Mesangial cell (primary cell): ENCODE measurements around the gene BAD. TPM values are rescaled to one million over a fixed set of nuclear protein-coding genes. Genes with fewer than 3 reads are reported as not detected.

Experiments used
- total RNA-seq: library from RNA; depleted of rRNA; stranded (reverse); fragments of >200 nt; gene quantifications from 2 replicates; pipeline ENCODE4 v1.2.3, GENCODE V29; 2015

Gene BAD
- 95.5 and 114 TPM in 2 replicates for total RNA-seq

GRCh38 chr11:64284048-64284961 is at the start of gene BAD:
Gene BAD (minus strand): TSS chr11:64284665. CDS start chr11:64284368, 297 bp downstream.

DNA sequence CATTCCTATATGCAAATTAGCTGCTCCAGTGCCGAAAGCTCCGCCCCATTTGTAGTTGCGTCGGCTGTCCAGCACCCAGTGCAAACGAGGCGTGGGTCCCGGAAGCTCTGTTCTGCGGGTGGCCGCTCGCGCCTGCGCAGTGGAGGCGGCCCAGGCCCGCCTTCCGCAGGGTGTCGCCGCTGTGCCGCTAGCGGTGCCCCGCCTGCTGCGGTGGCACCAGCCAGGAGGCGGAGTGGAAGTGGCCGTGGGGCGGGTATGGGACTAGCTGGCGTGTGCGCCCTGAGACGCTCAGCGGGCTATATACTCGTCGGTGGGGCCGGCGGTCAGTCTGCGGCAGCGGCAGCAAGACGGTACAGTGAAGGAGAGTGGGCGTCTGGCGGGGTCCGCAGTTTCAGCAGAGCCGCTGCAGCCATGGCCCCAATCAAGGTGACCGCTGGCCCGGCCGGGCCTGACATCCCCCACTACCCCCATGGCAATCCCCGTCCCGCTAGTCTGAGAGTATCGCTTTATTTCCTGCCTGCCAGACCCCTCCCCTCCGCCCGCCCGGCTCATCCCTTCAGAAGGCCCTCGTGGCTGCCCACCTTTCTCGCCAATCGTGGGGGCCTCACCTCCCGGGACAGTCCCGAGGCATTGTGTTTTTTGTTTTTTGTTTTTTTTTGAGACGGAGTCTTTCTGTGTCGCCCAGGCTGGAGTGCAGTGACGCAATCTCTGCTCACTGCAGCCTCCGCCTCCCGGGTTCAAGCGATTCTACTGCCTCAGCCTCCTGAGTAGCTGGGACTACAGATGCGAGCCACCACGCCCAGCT is 33.7 kb upstream of the BAD start, which contains the start of gene PRDX5:
Gene PRDX5, plus strand, starts transcription at position 161 of the 805 bp plus-strand sequence. Its CDS starts 95 bp downstream, at position 256.

DNA sequence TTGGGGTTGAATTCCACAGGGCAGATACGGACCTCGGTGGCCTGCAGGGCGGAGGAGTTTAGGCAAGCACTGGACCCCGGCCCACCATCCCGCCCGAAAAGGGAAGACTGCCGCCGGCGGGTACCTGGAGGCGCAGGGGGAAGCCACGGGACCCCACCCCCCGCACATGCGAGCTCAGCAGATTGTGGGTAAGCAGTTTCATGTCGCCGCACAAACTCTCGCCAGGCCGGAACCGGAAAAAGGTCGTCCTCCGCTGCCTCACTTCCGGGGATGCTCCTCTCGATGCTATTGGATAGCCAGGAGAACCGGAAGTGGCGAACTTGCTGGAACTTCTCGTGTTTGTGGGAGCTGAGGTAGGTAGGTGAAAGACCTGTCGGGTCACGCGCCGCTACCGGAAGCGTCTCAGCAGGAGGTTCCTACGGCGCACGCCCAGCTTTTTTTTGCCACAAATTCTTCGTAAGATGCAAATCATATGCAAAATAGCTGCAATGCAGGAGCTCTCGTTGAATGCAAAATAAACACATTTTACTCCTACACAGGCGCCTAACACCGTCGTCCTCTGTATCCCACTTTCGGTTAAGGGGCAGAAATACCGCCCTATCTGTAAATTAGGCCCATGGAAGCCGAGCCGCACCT is 33.0 kb upstream of the BAD start, which contains the start of gene TRMT112:
Gene TRMT112, minus strand, starts transcription at position 235 of the 636 bp plus-strand sequence. Its CDS starts 33 bp downstream, at position 202.

GRCh38 chr11:64305075-64305690 is 20.7 kb upstream of the BAD start, which contains the start of gene ESRRA:
Gene ESRRA (plus strand): TSS chr11:64305524. CDS start chr11:64307180, 1,656 bp downstream.

DNA sequence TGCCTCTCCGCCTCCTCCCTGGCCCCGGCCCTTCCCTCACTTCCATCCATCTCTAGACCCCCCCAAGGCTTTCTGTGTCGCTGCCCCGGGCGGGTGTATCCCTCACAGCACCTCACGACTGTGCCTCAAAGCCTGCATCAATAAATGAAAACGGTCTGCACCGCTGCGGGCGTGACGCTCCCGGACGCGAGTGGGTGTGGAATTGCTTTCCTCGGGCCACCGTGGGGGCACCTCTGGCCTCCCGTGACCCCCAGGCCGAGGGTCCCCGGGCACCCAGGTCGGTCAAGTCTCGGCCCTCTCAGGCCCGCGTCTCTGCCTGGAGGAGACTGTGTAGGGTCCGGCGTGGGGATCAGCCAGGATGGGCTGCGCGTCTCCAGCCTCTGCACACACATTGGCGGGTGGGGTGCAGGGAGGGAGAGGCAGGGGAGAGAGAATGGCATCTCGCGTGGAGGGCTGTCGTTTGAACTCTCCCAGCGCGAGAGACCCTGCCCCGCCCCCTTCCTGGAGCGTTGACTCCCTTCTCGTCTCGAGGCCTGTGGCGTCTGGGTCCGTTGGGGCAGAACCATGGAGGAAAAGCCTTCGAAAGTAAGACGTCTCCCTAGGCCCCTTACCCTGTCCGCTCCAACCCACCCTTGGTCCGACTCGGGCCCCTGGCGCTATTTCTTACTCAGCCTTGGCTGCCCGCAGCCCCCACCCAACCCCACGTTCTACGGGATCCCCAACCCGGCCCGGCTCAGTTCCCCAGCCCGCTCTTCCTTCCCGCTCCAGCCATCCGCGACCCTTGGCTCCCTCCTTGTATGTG is 15.6 kb upstream of the BAD start, which contains the start of gene CATSPERZ:
Gene CATSPERZ, plus strand, starts transcription at position 512 of the 802 bp plus-strand sequence. Its CDS starts 53 bp downstream, at position 565.

GRCh38 chr11:64291262-64291751 is 6.8 kb upstream of the BAD start, which contains the start of gene KCNK4:
Gene KCNK4 (plus strand): TSS chr11:64291302. CDS start chr11:64293019, 1,717 bp downstream.

DNA sequence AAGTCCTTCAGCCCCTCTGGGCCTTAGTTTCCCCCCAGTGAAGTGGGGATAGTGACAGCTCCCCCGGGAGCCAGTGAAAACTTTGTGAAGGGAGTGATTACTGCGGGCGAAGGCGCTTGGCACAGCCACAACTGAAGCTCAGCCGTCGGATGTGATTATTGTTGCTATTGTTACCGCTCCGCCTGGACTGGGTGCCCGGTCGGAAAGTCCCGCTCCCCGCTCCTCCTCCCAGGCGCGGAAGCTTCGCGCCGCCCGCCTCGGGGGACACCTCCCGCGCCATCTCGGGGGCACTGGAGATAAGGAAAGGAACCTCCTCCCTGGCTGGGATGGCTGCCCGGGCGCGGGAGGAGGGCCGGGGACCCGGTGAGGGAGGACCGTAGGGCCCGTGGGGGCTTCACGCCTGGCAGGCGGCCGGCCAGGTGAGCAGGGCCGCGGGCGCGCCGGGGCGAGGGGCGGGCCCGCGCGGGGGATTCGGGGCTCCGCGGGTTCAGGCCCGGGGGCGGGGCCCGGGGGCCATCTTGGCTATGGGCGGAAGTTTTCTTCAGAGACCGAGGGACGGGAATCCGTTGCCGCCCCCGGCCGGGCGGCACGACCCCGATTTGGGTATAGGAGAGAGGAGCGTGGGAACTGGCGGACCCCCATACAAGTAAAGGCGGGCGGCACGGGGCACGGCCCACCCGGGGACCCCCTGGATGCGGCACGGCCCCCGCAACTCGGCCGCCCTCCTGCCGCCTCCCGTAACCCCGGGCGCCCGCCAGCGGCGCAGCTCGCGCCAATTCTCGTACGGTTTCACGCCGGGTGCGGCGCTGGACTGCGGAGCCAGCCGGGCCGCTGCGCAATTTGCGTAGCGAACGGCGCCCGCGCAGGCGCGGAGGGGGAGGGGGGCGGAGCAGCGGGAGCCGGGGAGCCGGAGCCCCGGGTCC is 758 bp upstream of the BAD start, which contains the start of gene GPR137:
Gene GPR137, plus strand, starts transcription at position 887 of the 923 bp plus-strand sequence. CDS start 677 bp downstream, outside the sequence.

GRCh38 chr11:64251016-64251752 is 33.3 kb downstream of the BAD start, which contains the start of gene PLCB3:
Gene PLCB3 (plus strand): TSS chr11:64251530. CDS start chr11:64251650, 120 bp downstream.

DNA sequence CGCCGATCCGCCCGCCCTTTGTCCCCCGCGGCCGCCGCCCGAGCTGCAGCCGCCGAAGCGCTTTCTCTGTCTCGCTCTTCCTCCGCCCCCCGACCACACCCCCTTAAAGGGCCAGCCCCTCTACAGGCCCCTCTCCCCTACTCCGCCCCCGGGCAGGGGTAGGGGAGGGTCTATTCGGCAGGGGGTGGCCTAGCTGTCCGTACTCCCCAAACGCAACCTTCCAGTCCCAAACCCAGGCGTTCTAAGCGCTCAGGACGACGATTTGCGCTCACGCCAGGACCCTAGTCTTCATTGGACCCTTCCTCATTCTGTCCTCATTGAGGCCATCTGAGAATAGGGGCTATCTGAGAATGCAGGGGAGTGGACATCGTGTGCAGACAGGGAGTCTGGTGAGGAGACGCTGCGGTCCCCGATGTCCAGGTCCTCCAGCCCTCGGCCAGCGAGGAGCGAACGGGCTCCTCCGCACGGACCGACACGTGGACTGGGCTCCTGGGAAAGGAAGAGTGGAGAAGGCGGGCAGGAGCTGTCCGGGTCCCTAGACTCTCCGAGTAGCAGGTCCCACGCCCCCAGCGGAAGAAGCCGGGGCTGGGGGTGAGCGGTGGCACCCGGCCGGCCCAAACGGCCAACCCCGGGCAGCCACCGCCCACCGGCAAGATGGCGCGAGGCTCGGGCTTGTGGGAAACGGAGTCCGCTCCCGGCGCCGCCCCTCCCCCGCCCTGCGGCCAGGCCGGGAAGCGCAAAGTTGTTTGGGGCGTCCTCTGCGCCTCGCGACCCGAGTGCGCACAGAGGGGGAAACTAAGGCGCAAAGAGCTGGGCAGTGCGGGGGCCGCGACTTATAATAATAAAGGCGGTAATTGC is 37.4 kb downstream of the BAD start, which contains the start of gene PPP1R14B:
Gene PPP1R14B, minus strand, starts transcription at position 73 of the 858 bp plus-strand sequence. CDS start 270 bp downstream, outside the sequence.

DNA sequence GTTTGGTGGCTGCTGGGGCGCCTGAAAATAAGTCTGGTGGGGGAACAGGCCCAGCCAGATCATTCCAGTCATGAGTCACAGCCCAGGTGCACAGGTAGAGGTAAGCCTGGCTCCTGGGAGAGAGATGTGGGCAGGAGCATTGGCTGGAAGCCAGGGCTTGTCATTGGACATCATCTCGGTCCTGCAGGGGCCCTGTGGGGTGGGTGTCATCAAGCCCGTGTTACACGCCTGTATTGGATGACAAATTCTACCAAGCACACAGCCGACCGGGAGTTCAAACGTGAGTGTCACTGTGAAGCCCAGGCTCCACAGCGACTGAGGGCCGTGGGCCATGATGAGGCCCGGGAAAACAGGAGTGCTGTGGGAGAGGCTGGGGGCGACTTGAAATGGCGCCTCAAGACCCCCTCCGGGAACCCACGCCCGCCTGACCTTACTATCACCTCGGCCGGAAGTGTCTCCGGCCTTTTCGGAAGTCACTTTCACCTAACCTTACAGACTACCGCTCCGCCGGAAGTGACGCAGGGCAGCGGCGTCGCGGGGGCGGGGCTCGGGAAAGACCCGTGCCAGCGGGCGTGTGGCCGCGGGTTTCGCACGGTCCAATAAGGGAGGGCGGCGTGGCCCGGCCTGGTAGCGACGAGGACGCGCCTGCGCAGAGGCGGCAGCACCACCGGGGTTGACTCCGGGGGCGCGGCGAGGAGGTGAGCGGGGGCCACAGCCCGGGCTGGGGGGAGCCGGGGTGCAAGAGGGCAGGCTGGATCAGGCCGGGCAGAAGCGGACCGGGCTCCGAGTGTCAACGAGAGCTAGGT is 43.8 kb downstream of the BAD start, which contains the start of gene FKBP2:
Gene FKBP2, plus strand, starts transcription at position 661 of the 806 bp plus-strand sequence. CDS start 1,293 bp downstream, outside the sequence.

GRCh38 chr11:64233913-64234586 is 50.4 kb downstream of the BAD start, which contains the start of gene VEGFB:
Gene VEGFB (plus strand): TSS chr11:64234584. CDS start chr11:64234834, 250 bp downstream.

DNA sequence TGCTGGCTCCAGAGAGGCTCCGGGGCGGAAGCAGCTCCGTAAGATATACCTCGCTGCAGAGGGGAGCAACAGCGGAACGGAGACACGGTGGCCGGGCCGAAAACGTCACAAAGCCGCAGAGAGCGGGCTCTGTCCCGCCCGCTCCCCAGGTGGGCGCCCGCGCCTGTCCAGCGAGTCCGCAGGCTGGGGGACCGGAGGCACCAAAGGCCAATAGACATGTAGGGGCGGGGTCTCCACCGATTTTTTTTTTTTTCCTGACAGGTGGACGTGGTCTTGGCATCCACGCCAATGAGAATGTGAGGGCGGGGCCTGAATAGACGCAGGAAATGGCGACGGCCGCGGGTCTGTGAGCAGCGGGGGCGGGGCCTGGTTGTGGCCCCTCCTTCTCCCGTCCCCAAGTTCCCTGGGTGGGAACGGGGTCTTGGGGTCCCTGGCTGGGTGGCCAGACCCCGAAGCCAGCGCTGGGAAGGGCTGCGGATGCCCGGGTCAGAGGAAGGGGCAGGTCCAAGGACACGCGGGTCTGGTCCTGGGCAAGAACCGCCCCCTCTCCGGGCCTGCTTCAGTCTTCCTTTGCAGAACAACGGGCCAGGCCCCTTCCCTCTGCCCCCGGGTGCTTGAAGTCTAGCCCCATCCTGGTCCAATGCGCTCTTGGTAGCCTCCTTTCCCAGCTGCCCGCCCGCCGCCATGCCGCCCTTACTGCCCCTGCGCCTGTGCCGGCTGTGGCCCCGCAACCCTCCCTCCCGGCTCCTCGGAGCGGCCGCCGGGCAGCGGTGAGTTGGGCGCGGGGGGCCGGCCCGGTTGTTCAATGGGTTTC is 54.1 kb downstream of the BAD start, which contains the start of gene DNAJC4:
Gene DNAJC4, plus strand, starts transcription at position 378 of the 814 bp plus-strand sequence. Its CDS starts 307 bp downstream, at position 685.

DNA sequence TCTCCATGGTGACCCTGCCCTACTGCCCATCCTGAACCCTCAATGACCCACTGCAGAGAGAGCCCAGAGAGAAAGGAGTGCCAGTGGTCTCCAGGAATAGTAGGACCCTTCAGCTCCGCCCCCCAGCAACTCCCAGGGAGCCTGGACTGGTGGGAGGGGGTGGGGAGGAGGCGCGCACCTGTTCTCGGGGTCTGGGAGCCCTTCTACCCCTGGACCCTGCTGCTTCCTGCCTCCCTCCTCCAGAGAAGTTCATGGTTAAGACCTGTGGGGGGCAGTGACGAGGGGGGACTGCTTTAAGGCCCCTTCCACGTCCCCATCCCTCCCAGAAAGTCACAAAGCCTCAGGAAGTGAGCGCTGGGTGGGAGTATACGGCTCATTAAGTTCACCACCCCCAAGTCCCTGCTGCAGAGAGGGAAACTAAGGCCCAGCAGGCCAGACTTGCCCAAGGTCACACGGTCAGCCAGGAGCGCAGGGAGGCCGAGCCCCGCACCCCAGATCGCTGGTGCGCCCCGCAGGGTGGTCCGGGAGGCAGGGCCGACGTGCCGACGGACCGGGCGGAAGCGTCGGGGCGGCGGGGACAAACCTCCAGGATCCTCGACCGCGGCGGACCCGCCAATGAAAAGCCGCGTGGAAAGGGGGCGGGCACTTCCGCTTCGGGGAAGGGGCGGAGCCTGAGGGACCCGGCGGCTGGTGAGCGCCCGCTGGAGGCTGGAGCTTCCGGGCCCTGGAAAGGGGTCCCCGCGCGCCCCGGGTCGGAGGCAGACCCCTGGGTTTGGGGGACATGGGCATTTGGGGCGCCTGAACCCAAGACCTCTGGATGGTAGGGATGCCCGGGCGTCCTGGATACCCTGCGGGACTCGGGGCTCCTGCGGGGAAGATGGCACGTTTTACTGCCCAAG is 58.6 kb downstream of the BAD start, which contains the start of the genes NUDT22 and TRPT1:
Gene NUDT22, plus strand, starts transcription at position 667 of the 899 bp plus-strand sequence. CDS start 379 bp downstream, outside the sequence.
Gene TRPT1, minus strand, starts transcription at position 579 of the 899 bp plus-strand sequence. Its CDS starts 326 bp downstream, at position 253.

